LNCaP clone FGC (cell line): ENCODE data around the gene GNAT1.

Source experiments
- DNase-seq: peaks from one replicate; pipeline ENCODE4 v3.0.0-alpha.2; 2011; ENCODE audit warnings: low read depth
- H3K4me3 ChIP-seq: 2 replicates; pipeline ENCODE4 v1.5.1; 2011; ENCODE audit warnings: mild to moderate bottlenecking, low read depth, low read length, control low read depth
- CTCF ChIP-seq: IDR thresholded peaks from 2 replicates; pipeline ENCODE4 v1.5.1; 2012; ENCODE audit warnings: mild to moderate bottlenecking; ENCODE audit not compliant: control insufficient read depth, insufficient read depth; ENCODE audit errors: extremely low read depth

Gene GNAT1

GRCh38 chr3:50186096-50186495 lies 5.3 kb upstream of the GNAT1 start:
- no peak for TF ChIP-seq CTCF
- no peak overlapping the region for H3K4me3 ChIP-seq
- no peak for DNase-seq

GRCh38 chr3:50187750-50188149 lies 3.7 kb upstream of the GNAT1 start:
- no peak for DNase-seq
- TF ChIP-seq CTCF, result no peak
- H3K4me3 ChIP-seq, result no peak overlapping the region

- TF ChIP-seq CTCF, result peak; percentile 89
Measured at GRCh38 chr3:50189274-50189673, 2.1 kb upstream of the GNAT1 start.

GRCh38 chr3:50189989-50190388 lies 1.4 kb upstream of the GNAT1 start:
- DNase-seq, result no peak
- no peak for TF ChIP-seq CTCF
- H3K4me3 ChIP-seq, result no peak overlapping the region

More at GRCh38 chr3:50189274-50189673, 2.1 kb upstream of the GNAT1 start:
- peak; percentile 44 for DNase-seq
- no peak overlapping the region for H3K4me3 ChIP-seq

- H3K4me3 ChIP-seq, result no peak overlapping the region
- no peak for TF ChIP-seq CTCF
- no peak for DNase-seq
Measured at GRCh38 chr3:50192124-50192523, 714 bp downstream of the GNAT1 start.

- H3K4me3 ChIP-seq, result no peak overlapping the region
- DNase-seq, result peak; percentile 17
- peak; percentile 86 for TF ChIP-seq CTCF
Measured at GRCh38 chr3:50192689-50193141, 1.3 kb downstream of the GNAT1 start.

- DNase-seq, result no peak
- no peak overlapping the region for H3K4me3 ChIP-seq
- no peak for TF ChIP-seq CTCF
Measured at GRCh38 chr3:50193286-50193685, 1.9 kb downstream of the GNAT1 start.
